PC-3 (cell line): ENCODE results near the gene FAM131A. TPM values are rescaled to one million over a fixed set of nuclear protein-coding genes. Genes with fewer than 3 reads are reported as not detected.

Experiments
- ATAC-seq: fragments of 200-7000 bp; cut with Tn5 transposase; 2 replicates; pipeline ENCODE4 v1.9.1; 2020; ENCODE audit warnings: mild to moderate bottlenecking, moderate library complexity
- BruUV-seq: library from RNA; stranded (reverse); fragments of 400-500 nt; replicated peaks from 2 replicates; lab custom pipeline; 2021; lab: Mats Ljungman, UMichigan
- CTCF ChIA-PET: fragments of 300-600 bp; sonication (Branson Sonifier 250); formaldehyde crosslinking; loops from one replicate; lab custom pipeline; 2022; ENCODE audit warnings: antibody characterized with exemption; lab: Charles Lee
- POLR2A ChIA-PET: fragments of 300-600 bp; sonication (Branson Sonifier 250); formaldehyde crosslinking; loops from one replicate; lab custom pipeline; 2022; ENCODE audit warnings: antibody characterized with exemption; ENCODE audit not compliant: unreplicated experiment; lab: Charles Lee
- DNase-seq: peaks from one replicate; pipeline ENCODE4 v3.0.0-alpha.2; 2015
- H2AFZ ChIP-seq: fragments of 300-600 bp; sonication (generic); 2 replicates; pipeline ENCODE4 v1.6.0; 2016; ENCODE audit warnings: antibody characterized with exemption, low read length
- H3F3A ChIP-seq: fragments of 300-600 bp; sonication (generic); one replicate; pipeline ENCODE4 v1.6.0; 2017; ENCODE audit warnings: antibody characterized with exemption, low read length, control low read depth, mild to moderate bottlenecking; ENCODE audit not compliant: unreplicated experiment
- H3K27ac ChIP-seq: fragments of 300-600 bp; sonication (generic); 2 replicates; pipeline ENCODE4 v1.5.1; 2016; ENCODE audit warnings: mild to moderate bottlenecking, low read length
- H3K27me3 ChIP-seq: fragments of 300-600 bp; sonication (generic); 2 replicates; pipeline ENCODE4 v1.6.1; 2016; ENCODE audit warnings: low read length, mixed read lengths
- H3K36me3 ChIP-seq: fragments of 300-600 bp; sonication (generic); 2 replicates; pipeline ENCODE4 v1.6.1; 2016; ENCODE audit warnings: low read depth, mixed run types, low read length, mixed read lengths
- H3K4me1 ChIP-seq: fragments of 300-600 bp; sonication (generic); 2 replicates; pipeline ENCODE4 v1.5.1; 2016; ENCODE audit warnings: low read length; ENCODE audit not compliant: insufficient read depth
- H3K4me2 ChIP-seq: fragments of 300-600 bp; sonication (generic); 2 replicates; pipeline ENCODE4 v1.6.0; 2016; ENCODE audit warnings: low read length
- H3K4me3 ChIP-seq: fragments of 300-600 bp; sonication (generic); 2 replicates; pipeline ENCODE4 v1.5.1; 2016; ENCODE audit warnings: mild to moderate bottlenecking, low read length, mixed read lengths
- H3K79me2 ChIP-seq: fragments of 300-600 bp; sonication (generic); 2 replicates; pipeline ENCODE4 v1.6.1; 2017; ENCODE audit warnings: low read length, mixed read lengths
- H3K9ac ChIP-seq: fragments of 300-600 bp; sonication (generic); 2 replicates; pipeline ENCODE4 v1.6.0; 2016; ENCODE audit warnings: mild to moderate bottlenecking, low read length
- H3K9me2 ChIP-seq: fragments of 300-600 bp; sonication (generic); replicated peaks from 2 replicates; pipeline ENCODE4 v1.6.1; 2016; ENCODE audit warnings: mixed run types, low read length, mixed read lengths
- H3K9me3 ChIP-seq: fragments of 300-600 bp; sonication (generic); 2 replicates; pipeline ENCODE4 v1.6.1; 2016; ENCODE audit warnings: low read length, mixed read lengths
- H4K20me1 ChIP-seq: fragments of 300-600 bp; sonication (generic); 2 replicates; pipeline ENCODE4 v1.6.1; 2016; ENCODE audit warnings: low read length, mixed read lengths
- CTCF ChIP-seq: fragments of 300-600 bp; sonication (generic); conservative IDR thresholded peaks from 2 replicates; pipeline ENCODE4 v1.5.1; 2017; ENCODE audit warnings: antibody characterized with exemption, low read depth, mild to moderate bottlenecking, low read length
- EZH2 ChIP-seq: fragments of 300-600 bp; sonication (generic); IDR thresholded peaks from one replicate; pipeline ENCODE4 v1.6.1; 2017; ENCODE audit warnings: antibody characterized with exemption, mild to moderate bottlenecking, low read length; ENCODE audit not compliant: unreplicated experiment
- EZH2phosphoT487 ChIP-seq: fragments of 300-600 bp; sonication (generic); IDR thresholded peaks from 2 replicates; pipeline ENCODE4 v1.6.1; 2018; ENCODE audit warnings: mild to moderate bottlenecking, antibody characterized with exemption, low read length, borderline replicate concordance
- intact Hi-C: fragments of 100-400 bp; cut with micrococcal nuclease; formaldehyde crosslinking; loops from 2 replicates; pipeline ENCODE4 v1.9.0; 2023
- total RNA-seq: library from RNA; depleted of rRNA; stranded (reverse); fragments of >200 nt; gene quantifications from 2 replicates; pipeline ENCODE4 v1.2.3, GENCODE V29; 2014

FAM131A gene
- total RNA-seq, 1 experiment from 2014 or later: 21.9 TPM

- POLR2A ChIA-PET: interaction anchor here (0.5 kb wide), 1 partner anchor 36 kb away, joined by 19 read pairs; no protein-coding TSS in a partner anchor
- peak overlapping the region; percentile 96 for H3K4me2 ChIP-seq
- peak overlapping the region; percentile 100 for H3K4me3 ChIP-seq
- no peaks in the 10 kb centered on the region for H3K9me2 ChIP-seq
- H3K36me3 ChIP-seq: peaks cover 29% of the 10 kb centered on the region
- peaks cover 51% of the 10 kb centered on the region for H4K20me1 ChIP-seq
- H3K4me1 ChIP-seq: peaks cover 41% of the 10 kb centered on the region
- peaks cover 8% of the 10 kb centered on the region for H3F3A ChIP-seq
- peak overlapping the region; percentile 90 for H3K27ac ChIP-seq
- peaks cover 57% of the 10 kb centered on the region for H3K79me2 ChIP-seq
- H3K27me3 ChIP-seq: no peaks in the 10 kb centered on the region
- CTCF ChIA-PET: no interaction called here
- H2AFZ ChIP-seq: no peak overlapping the region
- H3K9ac ChIP-seq: peak overlapping the region; percentile 100
- intact Hi-C loops: loop anchor here (2.0 kb wide), 1 partner anchor 19 kb away; no protein-coding TSS in a partner anchor
- TSS peak; percentile 40 for BruUV-seq
- no peak for TF ChIP-seq CTCF
- no peak for TF ChIP-seq EZH2phosphoT487
- TF ChIP-seq EZH2: no peak
- no peak for ATAC-seq
- no peaks in the 10 kb centered on the region for H3K9me3 ChIP-seq
- DNase-seq: no peak
Measured at GRCh38 chr3:184315543-184315867, 21.9 kb upstream of the FAM131A start.

GRCh38 chr3:184315871-184316661 lies 21.3 kb upstream of the FAM131A start:
- no peaks in the 10 kb centered on the region for H3K9me2 ChIP-seq
- ATAC-seq: no peak
- intact Hi-C loops: loop anchor here (2.0 kb wide), 1 partner anchor 19 kb away; no protein-coding TSS in a partner anchor
- DNase-seq: peak; percentile 32
- TF ChIP-seq CTCF (no peak), EZH2phosphoT487 (no peak), EZH2 (no peak)
- BruUV-seq: no TSS peak
- peaks cover 56% of the 10 kb centered on the region for H4K20me1 ChIP-seq
- peak overlapping the region; percentile 100 for H3K9ac ChIP-seq
- H3K27me3 ChIP-seq: no peaks in the 10 kb centered on the region
- H3K9me3 ChIP-seq: no peaks in the 10 kb centered on the region
- ChIA-PET POLR2A (interaction anchor here (0.5 to 0.6 kb wide), 2 partner anchors 27 to 35 kb away, joined by 5 to 19 read pairs; no protein-coding TSS in a partner anchor), CTCF (no interaction called here)
- H3K79me2 ChIP-seq: peaks cover 63% of the 10 kb centered on the region
- H3F3A ChIP-seq: peaks cover 5% of the 10 kb centered on the region
- H2AFZ ChIP-seq: no peak overlapping the region
- H3K4me2 ChIP-seq: peak overlapping the region; percentile 96
- H3K4me3 ChIP-seq: peak overlapping the region; percentile 100
- H3K4me1 ChIP-seq: peaks cover 45% of the 10 kb centered on the region
- H3K27ac ChIP-seq: peak overlapping the region; percentile 90
- peaks cover 34% of the 10 kb centered on the region for H3K36me3 ChIP-seq

- no peaks in the 10 kb centered on the region for H3K9me3 ChIP-seq
- no peak overlapping the region for H3K27ac ChIP-seq
- peaks cover 45% of the 10 kb centered on the region for H3K4me1 ChIP-seq
- H2AFZ ChIP-seq: no peak overlapping the region
- H3K9ac ChIP-seq: peak overlapping the region; percentile 100
- H3F3A ChIP-seq: no peaks in the 10 kb centered on the region
- H3K79me2 ChIP-seq: peaks cover 70% of the 10 kb centered on the region
- no peaks in the 10 kb centered on the region for H3K27me3 ChIP-seq
- H3K36me3 ChIP-seq: peaks cover 42% of the 10 kb centered on the region
- ChIA-PET POLR2A (interaction anchor here (0.6 kb wide), 1 partner anchor 1460 kb away, joined by 3 read pairs; no protein-coding TSS in a partner anchor), CTCF (no interaction called here)
- no peak for ATAC-seq
- DNase-seq: no peak
- no peak for TF ChIP-seq CTCF
- TF ChIP-seq EZH2phosphoT487: no peak
- no peak for TF ChIP-seq EZH2
- intact Hi-C loops: no loop called here
- H4K20me1 ChIP-seq: peaks cover 63% of the 10 kb centered on the region
- no TSS peak for BruUV-seq
- no peaks in the 10 kb centered on the region for H3K9me2 ChIP-seq
- peak overlapping the region; percentile 100 for H3K4me3 ChIP-seq
- H3K4me2 ChIP-seq: peak overlapping the region; percentile 96
Measured at GRCh38 chr3:184316792-184317191, 20.6 kb upstream of the FAM131A start.
